AG04449 (cell line): Measurements from ENCODE around the gene ABI3BP.

ENCODE experiments used
- CTCF ChIA-PET: fragments of 350-600 bp; formaldehyde crosslinking; extraction: SDS; loops from one replicate; lab custom pipeline; 2021; ENCODE audit warnings: antibody characterized with exemption; lab: Yijun Ruan, JAX
- POLR2A ChIA-PET: fragments of 400-600, 350-600 bp; formaldehyde crosslinking; extraction: SDS; loops from one replicate; lab custom pipeline; 2020; ENCODE audit warnings: antibody characterized with exemption, inconsistent platforms; lab: Yijun Ruan, JAX
- DNase-seq: peaks from one replicate; pipeline ENCODE4 v3.0.0-alpha.2; 2010; ENCODE audit warnings: low read depth, low spot score
- H3K4me3 ChIP-seq: 2 replicates; pipeline ENCODE4 v1.5.1; 2011; ENCODE audit warnings: low read depth, mild to moderate bottlenecking, control low read depth, low read length
- TF ChIP-seq, protein P1 (sequence below): IDR thresholded peaks from one replicate; pipeline ENCODE4 v1.5.1; 2011; ENCODE audit warnings: mild to moderate bottlenecking, moderate library complexity, low read length, control low read depth, inconsistent platforms; ENCODE audit not compliant: insufficient read depth; ENCODE audit errors: missing control alignments

The ABI3BP gene

DNA sequence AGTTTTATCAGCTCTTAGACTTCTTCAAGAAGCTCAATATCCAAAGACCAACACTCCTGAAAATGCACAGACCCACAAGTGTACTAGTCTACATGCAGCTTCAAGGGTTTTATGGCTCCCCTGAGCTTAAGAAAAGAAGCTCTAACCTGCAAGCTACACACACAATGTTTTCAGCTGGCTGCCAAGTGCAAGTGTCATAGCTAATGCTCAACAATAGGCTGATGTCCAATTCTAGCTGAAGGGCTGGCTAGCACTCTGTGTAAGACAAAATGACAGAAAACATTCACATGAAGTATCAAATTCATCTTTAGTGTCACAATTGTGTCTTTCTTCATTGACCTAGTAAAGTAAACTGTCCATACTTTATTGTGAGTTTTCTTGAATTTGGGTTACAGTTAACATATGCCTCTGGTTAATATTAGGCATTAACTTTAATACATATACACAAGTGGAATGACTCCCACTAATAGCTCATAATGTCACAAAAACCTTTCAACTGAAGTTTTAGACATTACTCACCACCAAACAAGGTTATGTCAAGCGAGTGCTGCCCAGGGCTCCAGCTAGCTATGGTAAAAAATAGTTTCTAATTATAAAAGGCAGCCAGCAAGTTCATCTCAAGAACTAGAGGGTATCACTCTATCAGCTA, 15.1 kb downstream of the ABI3BP start:
- H3K4me3 ChIP-seq: no peak overlapping the region
- ChIA-PET CTCF (interaction anchor here (1.7 kb wide), 1 partner anchor 218 kb away, joined by 6 read pairs; no protein-coding TSS in a partner anchor), POLR2A (interaction anchor here (1.1 kb wide), 1 partner anchor 15 kb away, joined by 3 read pairs; the partner anchor contains the start of gene ABI3BP)
- TF ChIP-seq, protein P1, sequence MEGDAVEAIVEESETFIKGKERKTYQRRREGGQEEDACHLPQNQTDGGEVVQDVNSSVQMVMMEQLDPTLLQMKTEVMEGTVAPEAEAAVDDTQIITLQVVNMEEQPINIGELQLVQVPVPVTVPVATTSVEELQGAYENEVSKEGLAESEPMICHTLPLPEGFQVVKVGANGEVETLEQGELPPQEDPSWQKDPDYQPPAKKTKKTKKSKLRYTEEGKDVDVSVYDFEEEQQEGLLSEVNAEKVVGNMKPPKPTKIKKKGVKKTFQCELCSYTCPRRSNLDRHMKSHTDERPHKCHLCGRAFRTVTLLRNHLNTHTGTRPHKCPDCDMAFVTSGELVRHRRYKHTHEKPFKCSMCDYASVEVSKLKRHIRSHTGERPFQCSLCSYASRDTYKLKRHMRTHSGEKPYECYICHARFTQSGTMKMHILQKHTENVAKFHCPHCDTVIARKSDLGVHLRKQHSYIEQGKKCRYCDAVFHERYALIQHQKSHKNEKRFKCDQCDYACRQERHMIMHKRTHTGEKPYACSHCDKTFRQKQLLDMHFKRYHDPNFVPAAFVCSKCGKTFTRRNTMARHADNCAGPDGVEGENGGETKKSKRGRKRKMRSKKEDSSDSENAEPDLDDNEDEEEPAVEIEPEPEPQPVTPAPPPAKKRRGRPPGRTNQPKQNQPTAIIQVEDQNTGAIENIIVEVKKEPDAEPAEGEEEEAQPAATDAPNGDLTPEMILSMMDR: no peak
- no peak for DNase-seq

DNA sequence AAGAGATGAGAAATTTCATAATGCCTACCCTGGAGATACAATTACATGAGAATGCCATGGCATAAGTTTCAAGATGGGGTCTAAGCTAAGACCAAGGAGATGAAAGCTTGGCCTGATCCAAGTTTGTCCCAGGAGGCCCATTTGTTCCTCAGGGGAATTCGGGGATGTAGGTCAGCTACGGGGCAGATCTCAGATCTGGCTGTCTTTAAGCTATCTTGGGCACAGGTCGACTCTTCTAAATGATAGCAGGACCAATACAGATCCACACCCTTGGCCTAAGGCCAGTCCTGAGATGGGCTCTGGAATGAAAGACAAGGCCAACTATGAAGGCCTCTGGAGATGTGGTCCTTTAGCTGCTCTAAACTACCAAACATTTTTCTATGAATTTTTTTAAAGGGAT, 16.6 kb downstream of the ABI3BP start:
- DNase-seq: no peak
- H3K4me3 ChIP-seq: no peak overlapping the region
- TF ChIP-seq, protein P1: no peak
- ChIA-PET CTCF (no interaction called here), POLR2A (no interaction called here)

DNA sequence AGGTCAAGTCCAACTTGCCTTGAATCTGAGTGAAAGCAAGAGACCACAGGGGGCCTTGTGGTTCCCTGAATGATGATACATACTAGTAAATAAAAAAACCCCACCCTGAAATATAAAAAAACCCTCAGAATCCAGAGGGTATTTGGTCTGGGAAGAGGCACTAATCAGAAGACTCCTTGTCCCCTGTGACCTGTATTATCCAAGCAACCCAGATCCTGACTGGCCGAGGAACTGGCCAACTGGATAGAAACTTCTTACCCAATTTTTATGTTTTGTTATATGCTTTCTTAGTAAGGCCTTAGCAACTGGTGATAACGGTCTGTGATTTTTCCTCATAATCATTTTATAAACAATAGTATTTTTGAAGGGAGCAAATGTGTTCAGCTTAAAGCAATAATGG, 17.5 kb downstream of the ABI3BP start:
- no peak overlapping the region for H3K4me3 ChIP-seq
- no peak for DNase-seq
- TF ChIP-seq, protein P1: no peak
- ChIA-PET CTCF (no interaction called here), POLR2A (no interaction called here)

DNA sequence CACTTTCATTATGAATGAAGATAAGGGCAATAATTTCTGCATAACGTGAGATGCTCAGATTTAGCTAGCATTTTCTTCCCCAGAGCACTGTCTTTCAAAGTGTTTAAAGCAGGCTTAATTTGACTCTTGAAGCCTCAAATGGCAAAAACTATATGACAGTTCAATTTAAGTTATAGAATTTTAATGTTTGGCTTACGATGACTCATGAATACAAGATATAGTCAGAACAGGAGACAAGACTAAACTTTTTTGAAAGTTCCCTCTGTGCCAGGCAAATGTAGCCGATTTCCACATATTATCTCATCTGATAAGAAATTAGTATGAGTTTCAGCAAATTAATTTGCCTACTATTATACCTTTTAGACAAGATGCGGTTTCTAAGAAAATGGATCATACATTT, 19.6 kb downstream of the ABI3BP start:
- ChIA-PET POLR2A (no interaction called here), CTCF (interaction anchor here (1.0 to 1.8 kb wide), 4 partner anchors 10 to 222 kb away, joined by 3 to 5 read pairs (median 4); no protein-coding TSS in a partner anchor)
- TF ChIP-seq, protein P1: no peak
- no peak overlapping the region for H3K4me3 ChIP-seq
- no peak for DNase-seq

DNA sequence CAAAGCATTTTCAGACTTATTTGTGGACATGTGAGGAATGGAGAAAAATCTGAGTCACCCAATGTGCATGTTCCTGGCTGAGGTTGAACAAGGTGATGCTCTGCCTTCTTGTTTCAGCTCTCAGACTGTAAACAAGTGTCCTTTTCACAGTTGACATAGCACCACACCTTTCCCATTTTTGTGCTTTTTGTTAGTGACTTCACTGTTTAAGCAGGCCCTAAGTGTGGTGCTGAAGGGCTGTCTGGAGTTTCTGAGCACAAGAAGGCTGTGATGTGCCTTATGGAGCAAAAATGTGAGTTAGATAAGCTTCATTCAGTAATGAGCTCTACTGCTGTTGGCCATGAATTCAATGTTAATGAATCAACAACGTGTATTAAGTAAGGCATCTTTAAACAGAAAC, 20.4 kb downstream of the ABI3BP start:
- ChIA-PET CTCF (interaction anchor here (1.8 kb wide), 1 partner anchor 223 kb away, joined by 5 read pairs; no protein-coding TSS in a partner anchor), POLR2A (no interaction called here)
- H3K4me3 ChIP-seq: no peak overlapping the region
- TF ChIP-seq, protein P1: no peak
- no peak for DNase-seq

DNA sequence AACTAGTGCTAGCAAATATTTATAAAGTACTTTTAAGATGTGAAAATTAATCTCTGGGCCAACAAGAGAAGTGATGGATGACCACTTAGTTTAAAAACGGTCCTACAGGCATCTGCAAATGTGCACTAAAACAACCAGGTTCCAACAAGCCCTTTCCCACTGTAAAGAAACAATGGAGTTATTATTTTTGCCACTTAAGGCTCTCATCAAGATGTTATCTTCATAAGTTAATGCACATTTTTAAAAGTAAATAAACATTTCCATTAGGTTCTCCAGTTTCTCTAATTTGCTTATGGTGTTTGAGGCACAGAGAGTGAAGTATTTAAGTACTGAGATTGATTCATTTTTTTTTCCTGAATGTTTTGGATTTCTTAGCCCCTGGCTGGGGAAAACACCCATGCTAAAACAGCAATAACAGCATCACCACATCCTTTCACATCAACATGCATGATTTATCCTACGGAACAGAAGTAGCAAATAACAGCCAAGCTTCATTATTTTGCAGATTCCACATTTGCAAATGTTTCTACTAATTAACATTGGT, 20.8 kb downstream of the ABI3BP start:
- no peak overlapping the region for H3K4me3 ChIP-seq
- DNase-seq: no peak
- ChIA-PET POLR2A (no interaction called here), CTCF (interaction anchor here (1.8 kb wide), 1 partner anchor 223 kb away, joined by 5 read pairs; no protein-coding TSS in a partner anchor)
- TF ChIP-seq, protein P1: no peak
